ENCODE data around the gene PIEZO2.

The PIEZO2 gene

DNA sequence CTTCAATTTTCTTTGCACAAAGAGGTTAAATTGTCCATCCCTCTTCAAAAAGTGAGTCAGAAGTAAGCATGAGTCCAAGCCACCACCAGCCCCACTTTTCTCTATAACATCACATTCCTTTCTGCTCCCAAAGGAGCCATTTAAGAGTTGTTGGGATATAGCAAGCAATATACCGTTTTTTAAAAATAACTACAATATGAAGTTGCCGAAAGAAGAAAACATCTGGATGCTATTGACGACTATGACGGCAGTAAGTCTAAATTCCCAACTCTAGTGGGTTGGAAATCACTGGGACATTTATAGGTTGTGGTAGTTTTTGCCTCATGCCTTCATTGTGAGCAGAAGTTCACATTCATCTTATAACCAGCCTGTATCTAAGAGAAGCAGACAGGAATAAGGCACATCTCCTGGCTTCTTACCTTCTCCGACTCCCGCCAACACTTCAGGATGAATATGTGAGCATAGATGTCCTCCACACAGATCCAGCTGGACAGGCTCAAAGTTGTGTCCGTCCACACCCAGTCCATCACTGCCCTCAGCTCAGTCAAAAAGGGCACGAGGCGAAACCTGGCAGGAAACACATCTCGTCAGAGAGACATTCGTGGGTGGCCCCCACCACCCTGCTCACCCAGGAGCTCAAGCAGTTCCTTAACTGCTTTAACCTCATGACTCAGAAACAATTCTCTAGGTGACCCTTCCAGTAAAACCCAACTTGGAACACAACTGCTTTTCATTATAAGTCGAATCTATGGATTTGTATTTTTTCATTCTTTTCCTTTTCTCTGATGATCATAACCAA is 459.9 kb downstream of the PIEZO2 start:
- Histone ChIP-seq H4K20me1 (ENCODE audit: insufficient read depth, low read length, poor library complexity, severe bottlenecking) (no peaks in the 10 kb centered on the region), H2AFZ (ENCODE audit: low read length) (no peak overlapping the region), H3K36me3 (ENCODE audit: insufficient read depth, low read length) (no peaks in the 10 kb centered on the region), H3K9me2 (replicated peaks; ENCODE audit: low read depth, low read length) (no peaks in the 10 kb centered on the region), H3K9me3 (ENCODE audit: insufficient read depth, low read depth, low read length) (no peaks in the 10 kb centered on the region), H3K4me3 (ENCODE audit: low read length, poor library complexity, severe bottlenecking) (no peak overlapping the region), H3K79me2 (ENCODE audit: insufficient read depth, low read length) (no peaks in the 10 kb centered on the region), H3K27me3 (ENCODE audit: insufficient read depth, low read length, poor library complexity, severe bottlenecking) (no peaks in the 10 kb centered on the region), H3K4me2 (ENCODE audit: low read depth, low read length, poor library complexity, severe bottlenecking) (no peak overlapping the region), H3K9ac (ENCODE audit: low read depth, low read length, poor library complexity, severe bottlenecking) (no peak overlapping the region), H3F3A (ENCODE audit: low read depth) (no peaks in the 10 kb centered on the region), H3K4me1 (ENCODE audit: insufficient read depth, low read length, poor library complexity, severe bottlenecking) (no peaks in the 10 kb centered on the region)
- no peak for TF ChIP-seq EZH2phosphoT487 (IDR thresholded peaks at IDR 0.05; ENCODE audit: borderline replicate concordance)
- TF ChIP-seq, protein P1, sequence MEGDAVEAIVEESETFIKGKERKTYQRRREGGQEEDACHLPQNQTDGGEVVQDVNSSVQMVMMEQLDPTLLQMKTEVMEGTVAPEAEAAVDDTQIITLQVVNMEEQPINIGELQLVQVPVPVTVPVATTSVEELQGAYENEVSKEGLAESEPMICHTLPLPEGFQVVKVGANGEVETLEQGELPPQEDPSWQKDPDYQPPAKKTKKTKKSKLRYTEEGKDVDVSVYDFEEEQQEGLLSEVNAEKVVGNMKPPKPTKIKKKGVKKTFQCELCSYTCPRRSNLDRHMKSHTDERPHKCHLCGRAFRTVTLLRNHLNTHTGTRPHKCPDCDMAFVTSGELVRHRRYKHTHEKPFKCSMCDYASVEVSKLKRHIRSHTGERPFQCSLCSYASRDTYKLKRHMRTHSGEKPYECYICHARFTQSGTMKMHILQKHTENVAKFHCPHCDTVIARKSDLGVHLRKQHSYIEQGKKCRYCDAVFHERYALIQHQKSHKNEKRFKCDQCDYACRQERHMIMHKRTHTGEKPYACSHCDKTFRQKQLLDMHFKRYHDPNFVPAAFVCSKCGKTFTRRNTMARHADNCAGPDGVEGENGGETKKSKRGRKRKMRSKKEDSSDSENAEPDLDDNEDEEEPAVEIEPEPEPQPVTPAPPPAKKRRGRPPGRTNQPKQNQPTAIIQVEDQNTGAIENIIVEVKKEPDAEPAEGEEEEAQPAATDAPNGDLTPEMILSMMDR (conservative IDR thresholded peaks at IDR 0.05; ENCODE audit: low read length) = no peak

DNA sequence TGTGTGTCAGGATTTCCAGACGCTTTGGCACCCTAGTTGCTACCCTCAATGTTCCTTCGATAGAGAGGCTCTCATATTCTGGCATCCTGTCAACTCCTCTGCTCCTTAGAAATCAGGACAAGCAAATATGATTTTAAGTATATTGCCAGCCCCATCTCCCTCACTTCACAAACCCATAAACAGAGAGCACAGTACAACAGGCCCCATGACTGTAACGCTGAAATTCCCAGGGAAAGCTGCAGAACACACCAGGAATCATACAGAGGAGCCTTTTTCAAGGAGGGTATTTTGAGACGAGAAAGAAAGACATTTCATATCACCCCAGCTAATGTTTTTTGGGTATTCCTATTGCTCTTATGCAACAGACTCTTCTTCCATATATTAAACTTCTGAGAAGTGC is 460.6 kb downstream of the PIEZO2 start:
- H3K4me2 ChIP-seq (ENCODE audit: low read depth, low read length, poor library complexity, severe bottlenecking) = no peak overlapping the region
- H3K9ac ChIP-seq (ENCODE audit: low read depth, low read length, poor library complexity, severe bottlenecking) = no peak overlapping the region
- H3K79me2 ChIP-seq (ENCODE audit: insufficient read depth, low read length) = no peaks in the 10 kb centered on the region
- H3K4me3 ChIP-seq (ENCODE audit: low read length, poor library complexity, severe bottlenecking) = no peak overlapping the region
- no peaks in the 10 kb centered on the region for H3K9me2 ChIP-seq (replicated peaks; ENCODE audit: low read depth, low read length)
- H3K36me3 ChIP-seq (ENCODE audit: insufficient read depth, low read length) = no peaks in the 10 kb centered on the region
- H3K27me3 ChIP-seq (ENCODE audit: insufficient read depth, low read length, poor library complexity, severe bottlenecking) = no peaks in the 10 kb centered on the region
- TF ChIP-seq EZH2phosphoT487 (IDR thresholded peaks at IDR 0.05; ENCODE audit: borderline replicate concordance) = no peak
- TF ChIP-seq, protein P1 (conservative IDR thresholded peaks at IDR 0.05; ENCODE audit: low read length) = no peak
- no peaks in the 10 kb centered on the region for H3K4me1 ChIP-seq (ENCODE audit: insufficient read depth, low read length, poor library complexity, severe bottlenecking)
- no peaks in the 10 kb centered on the region for H3K9me3 ChIP-seq (ENCODE audit: insufficient read depth, low read depth, low read length)
- no peaks in the 10 kb centered on the region for H4K20me1 ChIP-seq (ENCODE audit: insufficient read depth, low read length, poor library complexity, severe bottlenecking)
- no peak overlapping the region for H2AFZ ChIP-seq (ENCODE audit: low read length)
- no peaks in the 10 kb centered on the region for H3F3A ChIP-seq (ENCODE audit: low read depth)

GRCh38 chr18:10687161-10687925 is 462.0 kb downstream of the PIEZO2 start:
- Histone ChIP-seq H3K27me3 (ENCODE audit: insufficient read depth, low read length, poor library complexity, severe bottlenecking) (no peaks in the 10 kb centered on the region), H3K9me2 (replicated peaks; ENCODE audit: low read depth, low read length) (no peaks in the 10 kb centered on the region), H3K4me2 (ENCODE audit: low read depth, low read length, poor library complexity, severe bottlenecking) (no peak overlapping the region), H3K36me3 (ENCODE audit: insufficient read depth, low read length) (no peaks in the 10 kb centered on the region), H3F3A (ENCODE audit: low read depth) (no peaks in the 10 kb centered on the region), H3K9me3 (ENCODE audit: insufficient read depth, low read depth, low read length) (no peaks in the 10 kb centered on the region), H2AFZ (ENCODE audit: low read length) (no peak overlapping the region), H3K4me1 (ENCODE audit: insufficient read depth, low read length, poor library complexity, severe bottlenecking) (no peaks in the 10 kb centered on the region), H4K20me1 (ENCODE audit: insufficient read depth, low read length, poor library complexity, severe bottlenecking) (no peaks in the 10 kb centered on the region), H3K9ac (ENCODE audit: low read depth, low read length, poor library complexity, severe bottlenecking) (no peak overlapping the region), H3K79me2 (ENCODE audit: insufficient read depth, low read length) (no peaks in the 10 kb centered on the region), H3K4me3 (ENCODE audit: low read length, poor library complexity, severe bottlenecking) (no peak overlapping the region)
- TF ChIP-seq EZH2phosphoT487 (IDR thresholded peaks at IDR 0.05; ENCODE audit: borderline replicate concordance) = no peak
- TF ChIP-seq, protein P1 (conservative IDR thresholded peaks at IDR 0.05; ENCODE audit: low read length) = no peak
